Loucy (cell line): ENCODE measurements around the gene ZG16.

ENCODE experiments used
- EZH2phosphoT487 ChIP-seq: fragments of 200-600 bp; IDR thresholded peaks from 2 replicates; pipeline ENCODE4 v1.6.1; 2018; ENCODE audit warnings: antibody characterized with exemption, mild to moderate bottlenecking, moderate library complexity, borderline replicate concordance
- TF ChIP-seq, protein P1 (sequence below): fragments of 200-600 bp; sonication (generic); conservative IDR thresholded peaks from 2 replicates; pipeline ENCODE4 v1.5.1; 2014; ENCODE audit warnings: mild to moderate bottlenecking, antibody characterized with exemption, low read length

- TF ChIP-seq, protein P1, sequence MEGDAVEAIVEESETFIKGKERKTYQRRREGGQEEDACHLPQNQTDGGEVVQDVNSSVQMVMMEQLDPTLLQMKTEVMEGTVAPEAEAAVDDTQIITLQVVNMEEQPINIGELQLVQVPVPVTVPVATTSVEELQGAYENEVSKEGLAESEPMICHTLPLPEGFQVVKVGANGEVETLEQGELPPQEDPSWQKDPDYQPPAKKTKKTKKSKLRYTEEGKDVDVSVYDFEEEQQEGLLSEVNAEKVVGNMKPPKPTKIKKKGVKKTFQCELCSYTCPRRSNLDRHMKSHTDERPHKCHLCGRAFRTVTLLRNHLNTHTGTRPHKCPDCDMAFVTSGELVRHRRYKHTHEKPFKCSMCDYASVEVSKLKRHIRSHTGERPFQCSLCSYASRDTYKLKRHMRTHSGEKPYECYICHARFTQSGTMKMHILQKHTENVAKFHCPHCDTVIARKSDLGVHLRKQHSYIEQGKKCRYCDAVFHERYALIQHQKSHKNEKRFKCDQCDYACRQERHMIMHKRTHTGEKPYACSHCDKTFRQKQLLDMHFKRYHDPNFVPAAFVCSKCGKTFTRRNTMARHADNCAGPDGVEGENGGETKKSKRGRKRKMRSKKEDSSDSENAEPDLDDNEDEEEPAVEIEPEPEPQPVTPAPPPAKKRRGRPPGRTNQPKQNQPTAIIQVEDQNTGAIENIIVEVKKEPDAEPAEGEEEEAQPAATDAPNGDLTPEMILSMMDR: no peak
- TF ChIP-seq EZH2phosphoT487: no peak
Observed at GRCh38 chr16:29815032-29815721, 37.1 kb downstream of the ZG16 start.
